H1 (cell line): ENCODE results near the gene AGR2. TPM values are rescaled to one million over a fixed set of nuclear protein-coding genes. Genes with fewer than 3 reads are reported as not detected.

Source experiments
- CTCF ChIA-PET: fragments of 300-600 bp; sonication (Branson Sonifier 250); formaldehyde crosslinking; loops from one replicate; lab custom pipeline; 2021; ENCODE audit not compliant: partially characterized antibody; lab: Charles Lee
- POLR2A ChIA-PET: fragments of 300-600 bp; sonication (Branson Sonifier 250); formaldehyde crosslinking; loops from one replicate; lab custom pipeline; 2021; ENCODE audit warnings: inconsistent platforms; ENCODE audit not compliant: partially characterized antibody; lab: Charles Lee
- DNase-seq, 2 experiments: peaks; one replicate each; pipeline versions ENCODE4 v3.0.0 to v3.0.0-alpha.2; 2010 to 2022; ENCODE audit warnings: low spot score in 2 of 2, low read depth in 1 of 2, mixed read lengths in 1 of 2
- FAIRE-seq: peaks from 2 replicates; lab custom pipeline; 2011; peaks lifted over from hg19 to GRCh38; lab: Jason Lieb, UNC
- H2AFZ ChIP-seq: 2 replicates; pipeline ENCODE4 v1.8.1; 2012; ENCODE audit warnings: low read length, inconsistent platforms
- H2AK5ac ChIP-seq: 2 replicates; pipeline ENCODE4 v1.6.1; 2013; ENCODE audit warnings: low read depth, low read length
- H2BK120ac ChIP-seq: replicated peaks from 2 replicates; pipeline ENCODE3; 2013; ENCODE audit warnings: low read depth, low read length, inconsistent platforms
- H2BK12ac ChIP-seq: 2 replicates; pipeline ENCODE4 v1.6.1; 2013; ENCODE audit warnings: low read depth, low read length
- H2BK15ac ChIP-seq: 2 replicates; pipeline ENCODE4 v1.6.1; 2013; ENCODE audit warnings: low read length
- H2BK20ac ChIP-seq: 2 replicates; pipeline ENCODE4 v1.6.1; 2013; ENCODE audit warnings: low read length
- H2BK5ac ChIP-seq: 2 replicates; pipeline ENCODE4 v1.6.1; 2013; ENCODE audit warnings: low read depth, low read length
- H3K14ac ChIP-seq: 2 replicates; pipeline ENCODE4 v1.6.1; 2013; ENCODE audit warnings: inconsistent platforms; ENCODE audit not compliant: insufficient read length
- H3K18ac ChIP-seq: 2 replicates; pipeline ENCODE4 v1.6.1; 2013; ENCODE audit warnings: low read length; ENCODE audit errors: extremely low read depth
- H3K23ac ChIP-seq: 2 replicates; pipeline ENCODE4 v1.6.1; 2013; ENCODE audit warnings: inconsistent platforms; ENCODE audit not compliant: insufficient read length
- H3K23me2 ChIP-seq: 2 replicates; pipeline ENCODE4 v1.6.1; 2013; ENCODE audit warnings: low read depth, low read length
- H3K27ac ChIP-seq: 2 replicates; pipeline ENCODE4 v1.6.1; 2011; ENCODE audit warnings: low read depth, low read length, inconsistent platforms
- H3K27me3 ChIP-seq, 4 experiments: replicated peaks in 1 of 4; 1 replicate in 1 of 4; 2 replicates in 3 of 4; pipeline versions ENCODE4 v1.6.1 to v1.8.1; 2011 to 2013; ENCODE audit warnings: low read length in 3 of 4, mild to moderate bottlenecking in 3 of 4, inconsistent platforms in 2 of 4, mixed read lengths in 2 of 4, moderate library complexity in 1 of 4; ENCODE audit not compliant: control insufficient read depth in 3 of 4, insufficient read depth in 3 of 4; ENCODE audit errors: extremely low read depth in 1 of 4
- H3K36me3 ChIP-seq, 4 experiments: 2 replicates each; pipeline versions ENCODE4 v1.6.1 to v1.8.1; 2011 to 2013; ENCODE audit warnings: mild to moderate bottlenecking in 4 of 4, low read length in 3 of 4, moderate library complexity in 2 of 4, control low read depth in 1 of 4, inconsistent platforms in 1 of 4; ENCODE audit not compliant: insufficient read depth in 4 of 4, control insufficient read depth in 2 of 4
- H3K4ac ChIP-seq: replicated peaks from 2 replicates; pipeline ENCODE3; 2013; ENCODE audit warnings: low read length, low read depth, mixed read lengths, inconsistent platforms; ENCODE audit not compliant: insufficient read length
- H3K4me1 ChIP-seq, 4 experiments: replicated peaks in 1 of 4; 1 replicate in 1 of 4; 2 replicates in 3 of 4; pipeline versions ENCODE4 v1.6.1 to v1.8.1; 2011 to 2013; ENCODE audit warnings: low read length in 3 of 4, inconsistent platforms in 2 of 4, mixed read lengths in 1 of 4; ENCODE audit not compliant: insufficient read depth in 4 of 4, control insufficient read depth in 3 of 4
- H3K4me2 ChIP-seq, 2 experiments: 2 replicates each; pipeline versions ENCODE4 v1.6.1 to v1.8.1; 2011 to 2013; ENCODE audit warnings: low read depth in 2 of 2, low read length in 2 of 2, control low read depth in 1 of 2, inconsistent platforms in 1 of 2, mild to moderate bottlenecking in 1 of 2; ENCODE audit not compliant: insufficient read depth in 1 of 2
- H3K4me3 ChIP-seq, 4 experiments: fragments of 200-600, 300-600 bp in 1 of 4; sonication (generic), shearing (Covaris generic), sonication (Bioruptor Twin) in 1 of 4; 2 replicates each; pipeline versions ENCODE4 v1.5.1 to v1.8.1; 2011 to 2016; ENCODE audit warnings: low read length in 4 of 4, low read depth in 3 of 4, control low read depth in 2 of 4, inconsistent platforms in 2 of 4, mild to moderate bottlenecking in 2 of 4, mixed read lengths in 1 of 4, moderate library complexity in 1 of 4; ENCODE audit not compliant: insufficient read depth in 2 of 4; ENCODE audit errors: extremely low read depth in 1 of 4
- H3K56ac ChIP-seq: replicated peaks from 2 replicates; pipeline ENCODE3; 2013; ENCODE audit warnings: low read depth, mild to moderate bottlenecking, mixed read lengths, low read length, inconsistent platforms; ENCODE audit not compliant: insufficient read length
- H3K79me1 ChIP-seq: 2 replicates; pipeline ENCODE4 v1.6.1; 2013; ENCODE audit warnings: low read depth, low read length, control low read depth
- H3K79me2 ChIP-seq, 2 experiments: 2 replicates each; pipeline versions ENCODE4 v1.6.1 to v1.8.1; 2012 to 2013; ENCODE audit warnings: low read length in 2 of 2, mild to moderate bottlenecking in 2 of 2, inconsistent platforms in 1 of 2; ENCODE audit not compliant: insufficient read depth in 2 of 2, control insufficient read depth in 1 of 2
- H3K9ac ChIP-seq, 4 experiments: replicated peaks in 1 of 4; 1 replicate in 1 of 4; 2 replicates in 3 of 4; pipeline versions ENCODE4 v1.6.1 to v1.8.1; 2011 to 2013; ENCODE audit warnings: low read depth in 3 of 4, low read length in 3 of 4, control low read depth in 2 of 4, mild to moderate bottlenecking in 2 of 4, moderate library complexity in 2 of 4, inconsistent platforms in 1 of 4; ENCODE audit errors: extremely low read depth in 1 of 4
- H3K9me3 ChIP-seq, 2 experiments: 2 replicates each; pipeline versions ENCODE4 v1.6.1 to v1.8.1; 2012 to 2013; ENCODE audit warnings: mild to moderate bottlenecking in 2 of 2, moderate library complexity in 2 of 2, control low read depth in 1 of 2, inconsistent platforms in 1 of 2, low read depth in 1 of 2, low read length in 1 of 2, mixed read lengths in 1 of 2; ENCODE audit not compliant: insufficient read depth in 2 of 2
- H4K20me1 ChIP-seq, 2 experiments: replicated peaks in 1 of 2; 2 replicates each; pipeline versions ENCODE3 to v1.8.1; 2011 to 2013; ENCODE audit warnings: inconsistent platforms in 2 of 2, low read length in 2 of 2, mild to moderate bottlenecking in 1 of 2; ENCODE audit not compliant: insufficient read depth in 2 of 2, control insufficient read depth in 1 of 2
- H4K5ac ChIP-seq: 2 replicates; pipeline ENCODE4 v1.6.1; 2013; ENCODE audit warnings: low read length, low read depth, mixed read lengths, inconsistent platforms; ENCODE audit not compliant: insufficient read length
- H4K8ac ChIP-seq: 2 replicates; pipeline ENCODE4 v1.8.0; 2013; ENCODE audit warnings: mild to moderate bottlenecking, moderate library complexity, low read length, inconsistent platforms; ENCODE audit not compliant: insufficient read depth; ENCODE audit errors: extremely low read depth
- H4K91ac ChIP-seq: replicated peaks from 2 replicates; pipeline ENCODE3; 2013; ENCODE audit warnings: low read length, mixed read lengths, inconsistent platforms; ENCODE audit not compliant: insufficient read length
- ASH2L ChIP-seq: fragments of 200-600, 300-600 bp; sonication (generic); IDR thresholded peaks from one replicate; pipeline ENCODE4 v1.7.1; 2017; ENCODE audit warnings: low read length
- ATF2 ChIP-seq: IDR thresholded peaks from 2 replicates; pipeline ENCODE4 v1.6.1; 2012; ENCODE audit warnings: low read length, inconsistent platforms
- CBX8 ChIP-seq: fragments of 300-800, 300-1000 bp; sonication (generic); IDR thresholded peaks from 2 replicates; pipeline ENCODE4 v1.7.1; 2016; ENCODE audit warnings: low read depth, low read length, borderline replicate concordance
- CEBPB ChIP-seq: IDR thresholded peaks from 2 replicates; pipeline ENCODE4 v1.6.1; 2012; ENCODE audit warnings: low read depth, low read length
- CREB1 ChIP-seq: IDR thresholded peaks from 2 replicates; pipeline ENCODE4 v1.6.1; 2012; ENCODE audit warnings: inconsistent platforms
- EGR1 ChIP-seq: IDR thresholded peaks from 2 replicates; pipeline ENCODE4 v1.6.1; 2011; ENCODE audit warnings: low read depth, low read length, borderline replicate concordance
- FOSL1 ChIP-seq: IDR thresholded peaks from 2 replicates; pipeline ENCODE4 v1.6.1; 2011; ENCODE audit warnings: mild to moderate bottlenecking, low read depth, low read length, moderate library complexity; ENCODE audit not compliant: insufficient read depth
- HDAC6 ChIP-seq: IDR thresholded peaks from one replicate; pipeline ENCODE4 v1.7.1; 2012; ENCODE audit warnings: low read depth, mild to moderate bottlenecking, inconsistent platforms, low read length, moderate library complexity
- JUN ChIP-seq: IDR thresholded peaks from 2 replicates; pipeline ENCODE4 v1.6.1; 2011; ENCODE audit warnings: low read depth, mild to moderate bottlenecking, improper control_type of control experiment, low read length
- KDM1A ChIP-seq: fragments of 200-600, 300-600 bp; sonication (generic); IDR thresholded peaks from 2 replicates; pipeline ENCODE4 v1.7.1; 2016; ENCODE audit warnings: mild to moderate bottlenecking, low read length, borderline replicate concordance
- POLR2A ChIP-seq, 2 experiments: IDR thresholded peaks; 1 replicate in 1 of 2; 2 replicates in 1 of 2; pipeline ENCODE4 v1.6.1; 2011; ENCODE audit warnings: low read depth in 2 of 2, low read length in 2 of 2, mild to moderate bottlenecking in 2 of 2; ENCODE audit errors: control extremely low read depth in 1 of 2
- POLR2AphosphoS5 ChIP-seq: IDR thresholded peaks from 2 replicates; pipeline ENCODE4 v1.6.1; 2011; ENCODE audit warnings: low read depth, low read length
- RAD21 ChIP-seq, 2 experiments: IDR thresholded peaks in 1 of 2; conservative IDR thresholded peaks in 1 of 2; 2 replicates each; pipeline ENCODE4 v1.6.1; 2011; ENCODE audit warnings: low read depth in 2 of 2, low read length in 2 of 2, improper control_type of control experiment in 1 of 2, inconsistent platforms in 1 of 2, mild to moderate bottlenecking in 1 of 2, moderate library complexity in 1 of 2
- TAF1 ChIP-seq: IDR thresholded peaks from 2 replicates; pipeline ENCODE4 v1.6.1; 2011; ENCODE audit warnings: mild to moderate bottlenecking, low read depth, low read length
- WGBS, 2 experiments: shearing (Covaris generic) in 1 of 2; methylation state at CpG; one replicate each; pipeline versions ENCODE4 v1.1.6 to v1.1.7; 2013 to 2015; ENCODE audit warnings: low lambda C conversion rate in 2 of 2, mixed read lengths in 2 of 2, inconsistent platforms in 1 of 2, low coverage in 1 of 2, missing lambda C conversion rate in 1 of 2; ENCODE audit not compliant: insufficient replicate concordance in 2 of 2, insufficient coverage in 1 of 2, insufficient read length in 1 of 2; ENCODE audit errors: extremely low coverage in 1 of 2, missing lambda C conversion rate in 1 of 2; 5-methylcytosine and 5-hydroxymethylcytosine counted together
- polyA plus RNA-seq, 7 experiments: library from polyadenylated mRNA; depleted of rRNA in 3 of 7; stranded (reverse) in 5 of 7; unstranded in 2 of 7; fragments of >200 nt in 5 of 7; fragments of 200-250 nt in 2 of 7; gene quantifications; 1 replicate in 5 of 7; 2 replicates in 1 of 7; 4 replicates in 1 of 7; pipeline versions ENCODE4 v1.2.1 to v1.2.3, GENCODE V29; 2011 to 2013; ENCODE audit warnings: missing spikeins in 2 of 7, mixed read lengths in 2 of 7
- total RNA-seq: library from RNA; stranded (reverse); fragmentation: NEBNext Ultra II Directional; extraction: Animal tissue kit (Norgen Biotek cat#: 25700); gene quantifications from 2 replicates; pipeline ENCODE4 v1.2.1, GENCODE V29; 2021

Gene AGR2
- total and polyA plus RNA-seq, 2 of the 8 experiments (the other 6 are each of a cell fraction or from before 2014, with no cell fraction given): not detected

- Histone ChIP-seq H2AK5ac (no peak overlapping the region), H3K9me3 (no peaks in the 10 kb centered on the region; a peak in 1 of 4 replicates), H3K23me2 (no peaks in the 10 kb centered on the region), H3K4ac (no peak overlapping the region), H3K79me1 (no peaks in the 10 kb centered on the region; the same call in 1 of the 2 replicates), H3K14ac (no peak overlapping the region), H3K27ac (no peak overlapping the region), H2BK20ac (no peak overlapping the region), H2BK5ac (no peak overlapping the region), H3K56ac (no peak overlapping the region), H4K20me1 (no peaks in the 10 kb centered on the region), H2BK12ac (no peak overlapping the region), H3K79me2 (no peaks in the 10 kb centered on the region), H2BK15ac (no peak overlapping the region), H3K9ac (no peak overlapping the region), H3K36me3 (no peaks in the 10 kb centered on the region; a peak in 1 of 8 replicates), H3K27me3 (no peaks in the 10 kb centered on the region), H4K91ac (no peak overlapping the region), H3K4me2 (no peak overlapping the region), H2BK120ac (no peak overlapping the region), H4K8ac (no peak overlapping the region), H2AFZ (no peak overlapping the region), H3K18ac (no peak overlapping the region), H4K5ac (no peak overlapping the region), H3K4me3 (no peak overlapping the region), H3K23ac (no peak overlapping the region), H3K4me1 (no peaks in the 10 kb centered on the region)
- no peak for DNase-seq
- POLR2A ChIA-PET: no interaction called here
- no peak for FAIRE-seq
- CTCF ChIA-PET: interaction anchor here (1.2 kb wide), 1 partner anchor 14 kb away, joined by 8 read pairs; no protein-coding TSS in a partner anchor
- 88% methylated on average over 1 of the region's 1 CpG; no CpG with 5 or more reads in 1 of the 2 experiments for WGBS, 2 experiments
- TF ChIP-seq JUN: no peak
- TF ChIP-seq TAF1: no peak
- TF ChIP-seq POLR2AphosphoS5: no peak
- TF ChIP-seq CREB1: no peak
- TF ChIP-seq CBX8: no peak
- TF ChIP-seq RAD21 (IDR thresholded peaks at IDR 0.05 in 1 of 2, conservative IDR thresholded peaks at IDR 0.05 in 1 of 2; ENCODE audit: low read depth in 2 of 2, low read length in 2 of 2): no peak
- TF ChIP-seq HDAC6: no peak
- no peak for TF ChIP-seq FOSL1
- TF ChIP-seq CEBPB: no peak
- TF ChIP-seq ATF2: no peak
- no peak for TF ChIP-seq POLR2A (IDR thresholded peaks at IDR 0.05; ENCODE audit: control extremely low read depth in 1 of 2, low read depth in 2 of 2, low read length in 2 of 2)
- no peak for TF ChIP-seq ASH2L
- no peak for TF ChIP-seq EGR1
- TF ChIP-seq KDM1A: no peak
Observed at GRCh38 chr7:16787127-16787526, 17.7 kb downstream of the AGR2 start.
